Amniotic stem cell (primary cell): ENCODE measurements around the gene DLGAP4.
"Not testable (repeated sequence)": the region's sequence is repeated elsewhere in the genome, so short reads cannot be mapped to it uniquely, and the experiment has no call there.

Experiments
- DNase-seq: peaks from one replicate; lab custom pipeline; 2025; lab: John Stamatoyannopoulos, UW

Gene DLGAP4

DNA sequence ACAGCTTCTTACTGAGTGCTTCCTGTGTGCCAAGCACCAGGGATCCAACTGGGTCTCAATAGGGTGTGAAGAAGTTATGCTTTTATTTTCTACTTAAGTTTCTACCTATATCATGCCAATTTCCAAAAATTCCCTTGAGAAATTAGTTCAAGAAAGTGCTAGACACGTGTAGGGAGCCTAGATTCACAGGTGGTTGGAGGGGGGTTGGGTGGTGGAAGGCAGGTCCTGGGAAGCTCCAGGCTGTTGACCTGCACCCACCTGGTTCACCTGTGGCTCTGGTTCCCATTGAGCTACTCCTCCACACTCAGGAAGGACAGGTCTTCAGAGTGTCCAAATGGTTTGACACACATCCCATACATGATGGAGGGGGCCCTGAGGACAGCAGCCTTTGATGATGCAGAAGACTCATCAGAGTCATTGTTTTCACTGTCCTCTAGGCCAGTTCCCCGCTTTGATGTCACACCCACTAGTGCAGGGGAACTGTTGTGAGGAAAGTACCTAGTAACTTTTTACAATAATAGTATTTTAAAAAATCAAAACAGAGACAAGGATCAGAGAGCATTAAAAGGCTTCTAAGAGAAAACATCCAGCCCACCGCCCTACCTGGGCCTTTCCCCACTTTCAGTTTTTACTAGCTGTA lies 195.3 kb downstream of the DLGAP4 start:
- no peak for DNase-seq

DNA sequence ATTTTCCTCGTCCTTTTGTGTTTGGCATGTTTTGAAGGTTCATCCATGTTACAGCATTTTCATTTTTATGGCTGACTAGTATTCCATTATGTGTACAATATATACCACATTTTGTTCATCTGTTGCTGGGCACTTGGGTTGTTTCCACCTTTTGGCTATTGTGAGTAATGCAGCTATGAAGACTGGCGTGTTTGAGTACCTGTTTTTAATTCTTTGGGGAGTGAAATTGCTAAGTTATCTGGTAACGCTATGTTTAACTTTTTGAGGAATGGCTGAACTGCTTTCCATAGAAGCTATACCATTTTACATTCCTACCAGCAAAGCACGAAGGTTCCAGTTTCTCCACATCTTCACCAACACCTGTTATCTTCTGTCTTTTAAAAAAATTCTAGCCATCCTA lies 198.2 kb downstream of the DLGAP4 start:
- DNase-seq = no peak

DNA sequence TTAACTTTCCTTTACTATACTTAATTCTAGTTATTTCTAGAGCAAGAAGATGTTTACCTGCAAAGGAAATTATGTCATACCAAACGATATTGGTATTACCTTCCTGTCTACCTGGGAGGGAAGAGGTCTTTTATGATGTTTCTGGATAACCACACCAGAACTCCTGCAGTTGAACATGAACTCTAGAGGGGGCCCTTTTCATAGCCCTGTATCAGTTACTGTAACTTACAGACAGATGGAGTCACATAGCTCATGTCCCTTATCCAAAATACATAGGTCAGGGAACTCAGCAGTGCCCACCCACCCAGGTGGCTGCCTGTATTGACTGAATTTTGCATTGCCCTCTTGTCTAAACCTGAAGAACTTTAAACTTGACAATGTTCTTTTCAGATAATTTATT lies 200.1 kb downstream of the DLGAP4 start:
- DNase-seq = no peak

DNA sequence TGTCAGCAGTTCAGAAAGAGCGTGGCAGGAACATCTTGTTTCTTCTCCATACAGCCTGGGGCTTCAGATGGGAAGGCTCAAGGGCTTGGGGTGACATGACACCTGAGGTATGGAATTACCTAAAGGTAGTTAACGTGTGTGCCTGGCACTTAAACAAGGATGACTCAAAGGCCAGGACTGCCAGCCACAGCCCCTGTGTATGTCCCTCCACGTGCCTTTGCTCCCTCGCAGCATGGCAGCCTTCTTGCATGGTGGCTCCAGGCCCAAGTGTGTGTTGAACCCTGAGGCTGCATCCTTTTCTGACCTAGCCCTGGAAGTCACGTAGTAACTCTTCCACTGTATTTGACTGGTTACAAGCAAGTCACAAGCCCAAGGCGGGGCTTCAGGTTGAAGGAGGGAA lies 201.6 kb downstream of the DLGAP4 start:
- DNase-seq = no peak

DNA sequence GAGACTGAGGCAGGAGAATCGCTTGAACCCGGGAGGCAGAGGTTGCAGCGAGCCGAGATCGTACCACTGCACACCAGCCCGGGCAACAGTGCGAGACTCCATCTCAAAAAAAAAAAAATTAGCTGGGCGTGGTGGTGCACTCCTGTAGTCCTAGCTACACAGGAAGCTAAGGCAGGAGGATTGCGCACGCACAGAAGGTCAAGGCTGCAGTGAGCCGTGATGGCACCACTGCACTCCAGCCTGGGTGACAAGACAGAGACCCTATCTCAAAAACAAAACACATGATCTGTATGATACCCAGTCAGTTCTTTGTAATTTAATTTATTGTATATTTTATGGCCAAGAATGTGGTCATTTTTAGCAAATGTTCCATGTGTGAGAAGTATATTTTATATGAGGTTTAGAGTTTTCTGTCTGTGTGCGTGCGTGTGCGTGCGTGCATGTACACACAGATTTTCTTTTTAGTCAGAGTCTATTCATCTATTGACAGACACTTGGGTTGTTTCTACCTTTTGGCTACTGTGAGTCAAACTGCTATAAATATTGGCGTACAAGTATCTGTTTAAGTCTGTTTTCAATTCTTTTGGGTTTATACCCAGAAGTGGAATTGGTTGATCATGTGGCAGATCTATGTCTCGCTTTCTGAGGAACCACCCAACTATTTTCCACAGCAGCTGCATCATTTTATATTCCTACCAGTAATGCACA lies 213.0 kb downstream of the DLGAP4 start:
- no peak for DNase-seq

DNA sequence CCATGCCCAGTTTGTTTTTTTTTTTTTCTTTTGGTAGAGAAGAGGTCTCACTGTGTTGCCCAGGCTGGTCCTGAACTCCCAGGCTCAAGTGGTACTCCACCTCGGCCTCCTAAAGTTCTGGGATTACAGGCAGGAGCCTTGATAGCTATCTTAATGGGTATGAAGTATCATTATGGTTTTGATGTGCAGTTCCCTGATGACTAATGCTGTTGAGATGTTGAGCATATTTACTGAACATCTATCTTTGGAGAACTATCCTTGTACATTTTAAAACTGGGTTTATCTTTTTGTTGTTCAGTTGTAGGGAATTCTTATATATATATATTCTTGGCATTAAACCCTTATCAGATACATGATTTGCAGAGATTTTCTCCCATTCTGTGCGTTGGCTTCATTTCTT lies 213.8 kb downstream of the DLGAP4 start:
- DNase-seq = no peak

DNA sequence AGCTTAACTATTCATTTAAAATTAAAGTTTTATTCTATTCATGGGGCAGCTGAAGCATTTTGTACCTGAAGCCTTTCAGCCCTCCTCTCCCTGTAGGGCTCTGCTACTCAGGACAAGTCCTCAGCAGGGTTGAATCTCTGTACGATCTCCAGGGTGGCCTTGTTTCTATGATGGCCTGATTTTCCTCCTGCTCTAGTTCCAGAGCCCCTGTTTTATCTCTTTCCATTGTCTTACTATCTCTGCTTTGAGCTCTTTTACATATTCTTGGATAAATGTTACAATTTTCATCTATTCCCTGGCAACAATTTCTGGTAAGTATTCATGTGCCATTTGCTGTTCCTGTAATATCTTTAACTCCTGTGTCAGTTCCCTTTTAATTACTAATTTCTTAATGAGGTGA lies 215.4 kb downstream of the DLGAP4 start:
- DNase-seq = no peak

DNA sequence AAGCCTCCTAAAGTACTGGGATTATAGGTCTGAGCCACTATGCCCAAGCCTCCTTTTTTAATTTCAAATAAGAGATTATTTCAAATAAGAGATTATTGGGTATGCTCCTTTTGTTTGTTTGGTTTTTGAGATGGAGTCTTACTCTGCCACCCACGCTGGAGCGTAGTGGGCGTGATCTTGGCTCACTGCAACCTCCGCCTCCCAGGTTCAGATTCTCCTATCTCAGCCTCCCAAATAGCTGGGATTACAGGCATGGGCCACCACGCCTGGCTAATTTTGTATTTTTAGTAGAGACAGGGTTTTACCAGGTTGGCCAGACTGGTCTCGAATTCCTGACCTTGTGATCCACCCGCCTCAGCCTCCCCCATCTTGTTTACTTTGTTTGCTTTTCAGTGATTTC lies 216.3 kb downstream of the DLGAP4 start:
- not testable (repeated sequence) for DNase-seq

DNA sequence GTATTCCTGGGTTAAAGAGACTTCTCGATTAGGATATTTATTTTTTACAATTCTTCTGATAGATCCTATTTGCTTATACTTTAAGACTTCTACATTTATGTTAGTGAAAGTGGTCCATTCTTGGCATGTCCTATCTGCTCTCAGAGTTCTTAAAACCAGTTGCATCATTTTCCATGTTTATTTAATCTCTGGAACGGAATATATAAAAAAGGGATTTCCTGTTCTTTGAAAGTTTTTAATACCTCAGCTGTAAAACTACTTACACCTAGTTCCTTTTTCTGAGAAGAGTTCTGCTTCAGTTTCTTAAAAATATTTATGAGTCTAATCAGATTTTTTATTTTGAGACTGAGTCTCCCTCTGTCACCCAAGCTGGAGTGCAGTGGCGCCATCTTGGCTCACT lies 217.2 kb downstream of the DLGAP4 start:
- DNase-seq = no peak

DNA sequence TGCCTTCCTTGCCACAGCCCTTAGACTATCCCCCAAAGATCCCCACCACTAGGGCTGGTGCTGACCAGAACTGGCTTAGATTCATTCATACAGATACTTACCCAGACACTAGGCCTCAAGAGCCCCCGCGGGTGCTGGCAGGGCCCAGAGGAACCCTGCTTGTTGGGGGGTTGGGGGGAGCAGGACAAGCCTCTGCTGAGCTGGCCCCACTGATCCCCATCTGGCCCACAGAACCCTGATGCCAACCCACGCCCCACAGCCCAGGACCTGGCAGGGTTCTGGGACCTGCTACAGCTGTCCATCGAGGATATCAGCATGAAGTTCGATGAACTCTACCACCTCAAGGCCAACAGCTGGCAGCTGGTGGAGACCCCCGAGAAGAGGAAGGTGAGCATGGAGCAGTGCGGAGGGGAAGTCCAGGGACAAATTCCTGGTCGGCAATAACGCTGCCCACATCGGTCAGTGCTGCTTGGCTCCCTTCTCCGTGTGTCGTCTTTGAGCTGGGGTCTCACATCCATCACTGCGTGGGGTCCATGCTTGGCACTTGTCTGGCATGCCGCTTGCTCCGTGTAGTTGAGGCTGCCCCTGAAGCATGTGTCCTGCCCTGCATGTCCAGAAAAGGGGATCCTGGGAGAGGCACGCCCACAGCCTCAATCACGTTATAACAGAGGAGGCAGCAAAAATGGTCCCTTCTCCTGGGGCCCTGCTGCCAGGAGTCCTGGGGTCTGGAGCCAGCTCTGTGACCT lies 219.7 kb downstream of the DLGAP4 start:
- no peak for DNase-seq

DNA sequence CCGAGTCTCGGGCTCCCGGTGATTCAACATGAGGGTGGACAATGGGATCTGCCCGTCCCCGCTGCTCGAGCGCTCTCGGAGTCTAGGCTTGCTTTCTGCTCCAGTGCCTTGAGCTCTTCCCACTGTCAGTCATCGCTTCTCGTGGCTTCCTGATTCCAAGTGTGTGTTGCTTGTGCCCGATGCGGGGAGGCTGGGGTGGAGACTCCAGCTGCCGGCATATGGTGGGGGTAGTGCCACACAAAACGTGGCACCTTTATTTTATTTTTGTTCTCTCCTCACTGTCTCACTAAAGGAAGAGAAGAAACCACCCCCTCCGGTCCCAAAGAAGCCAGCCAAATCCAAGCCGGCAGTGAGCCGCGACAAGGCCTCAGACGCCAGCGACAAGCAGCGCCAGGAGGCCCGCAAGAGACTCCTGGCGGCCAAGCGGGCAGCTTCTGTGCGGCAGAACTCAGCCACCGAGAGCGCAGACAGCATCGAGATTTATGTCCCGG lies 220.4 kb downstream of the DLGAP4 start:
- no peak for DNase-seq

DNA sequence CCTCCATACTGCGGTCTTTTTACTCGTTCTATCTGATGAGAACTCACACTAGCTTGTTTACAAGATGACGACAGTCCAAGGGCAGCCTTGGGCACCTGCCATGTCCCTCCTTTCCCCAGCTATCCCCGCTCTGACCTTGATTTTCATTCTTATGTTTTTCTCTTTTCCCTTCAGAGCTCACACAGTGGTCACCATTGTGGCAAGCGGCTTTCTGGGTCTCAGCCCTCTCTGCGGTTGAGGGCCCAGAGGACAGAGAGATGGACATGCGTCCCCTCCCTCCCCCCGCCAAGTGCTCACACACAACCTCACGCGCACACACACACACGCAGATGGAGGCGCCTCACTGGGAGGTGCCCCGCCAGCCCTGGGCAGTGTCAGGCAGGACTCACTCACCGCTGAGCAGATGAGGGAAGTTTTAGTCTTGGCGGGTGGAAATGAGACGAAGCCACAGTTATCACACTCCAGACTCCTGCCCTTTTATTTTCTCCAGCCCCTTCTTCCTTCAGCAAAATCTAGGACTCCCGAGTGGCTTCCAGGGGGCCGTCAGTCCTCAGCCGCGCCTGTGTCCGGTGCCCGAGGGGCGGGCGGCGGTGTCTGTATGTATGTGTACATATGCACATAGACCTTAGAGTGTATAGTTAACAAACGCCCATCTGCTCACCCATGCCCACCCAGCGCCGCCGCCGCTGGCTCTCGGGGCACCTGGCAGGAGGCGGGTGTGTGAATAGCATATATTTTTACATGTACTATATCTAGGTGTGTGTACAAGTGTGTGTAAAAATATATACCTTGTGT lies 221.4 kb downstream of the DLGAP4 start:
- DNase-seq = no peak

DNA sequence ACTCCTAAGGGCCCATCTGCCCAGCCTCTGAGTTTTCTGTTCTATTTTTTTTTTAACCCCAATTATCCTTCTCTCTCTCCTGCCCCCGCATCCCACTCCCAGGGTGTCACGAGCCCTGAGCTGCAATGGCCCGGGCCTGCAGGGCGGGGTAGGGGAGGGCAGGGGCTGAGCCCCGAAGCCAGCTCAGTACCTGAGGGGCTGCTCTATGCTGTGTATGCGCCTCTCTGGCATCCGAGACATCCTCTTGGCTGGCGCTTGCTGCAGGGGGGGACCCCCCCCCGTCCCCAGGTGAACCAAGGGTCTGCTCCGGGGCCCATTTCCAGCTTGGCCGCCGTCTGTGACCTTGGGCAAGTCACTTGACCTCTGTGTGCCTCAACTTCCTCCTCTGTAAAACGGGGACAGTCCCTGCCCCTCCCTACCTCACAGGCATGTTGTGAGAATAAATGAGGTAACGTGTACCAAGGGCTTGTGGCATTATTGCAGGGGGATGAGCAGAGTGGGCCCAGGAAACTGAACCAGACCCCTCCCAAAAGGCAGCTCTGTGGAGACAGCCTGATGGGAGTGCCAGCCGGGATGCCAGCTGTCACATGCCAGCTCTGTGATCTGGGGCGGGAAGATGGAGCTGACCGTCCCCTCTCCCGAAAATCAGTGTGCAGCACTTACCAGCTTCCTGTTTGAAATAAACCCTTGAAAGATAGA lies 222.2 kb downstream of the DLGAP4 start:
- no peak for DNase-seq

DNA sequence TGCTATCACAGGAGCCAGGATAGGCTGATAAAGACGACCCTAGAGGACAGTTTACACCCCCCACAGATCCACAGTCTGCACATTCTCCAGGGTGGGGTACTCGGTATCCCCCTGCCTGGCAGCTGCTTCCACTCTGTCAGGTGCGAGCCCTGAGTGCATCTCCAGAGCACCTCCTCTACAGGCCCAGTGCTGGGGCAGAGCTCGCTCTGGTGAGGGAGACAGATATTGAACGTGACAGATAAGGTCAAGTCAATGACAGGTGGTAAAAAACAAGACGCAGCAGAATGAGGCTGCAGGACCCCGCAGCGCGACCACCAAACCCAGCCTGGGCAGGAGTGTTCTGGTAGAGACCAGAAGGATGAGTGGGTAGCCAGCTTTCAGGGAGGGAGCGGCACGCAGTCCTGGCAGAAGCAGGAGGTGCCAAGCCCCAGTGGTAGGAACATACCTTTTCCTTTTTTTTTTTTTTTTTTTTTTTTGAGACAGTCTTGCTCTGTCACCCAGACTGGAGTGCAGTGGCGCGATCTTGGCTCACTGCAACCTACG lies 222.8 kb downstream of the DLGAP4 start:
- DNase-seq = no peak

DNA sequence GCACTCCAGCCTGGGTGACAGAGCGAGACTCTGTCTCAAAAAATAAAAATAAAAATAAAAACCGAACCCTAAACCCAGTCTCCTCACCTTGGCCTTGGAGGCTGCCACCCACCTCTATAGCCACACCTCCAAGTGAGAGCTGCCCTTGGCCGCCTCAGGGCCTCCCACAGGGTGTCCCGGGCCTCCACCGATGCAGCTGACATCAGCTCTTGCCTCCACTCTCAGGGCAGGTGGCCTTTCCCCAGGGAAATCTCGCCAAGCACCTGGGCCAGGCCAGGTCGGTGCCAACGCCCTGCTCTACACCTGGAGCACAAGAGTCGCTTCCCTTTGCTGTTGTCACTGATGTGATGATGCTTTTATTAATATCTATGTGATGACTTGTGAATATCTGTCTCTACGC lies 226.2 kb downstream of the DLGAP4 start:
- DNase-seq = no peak

DNA sequence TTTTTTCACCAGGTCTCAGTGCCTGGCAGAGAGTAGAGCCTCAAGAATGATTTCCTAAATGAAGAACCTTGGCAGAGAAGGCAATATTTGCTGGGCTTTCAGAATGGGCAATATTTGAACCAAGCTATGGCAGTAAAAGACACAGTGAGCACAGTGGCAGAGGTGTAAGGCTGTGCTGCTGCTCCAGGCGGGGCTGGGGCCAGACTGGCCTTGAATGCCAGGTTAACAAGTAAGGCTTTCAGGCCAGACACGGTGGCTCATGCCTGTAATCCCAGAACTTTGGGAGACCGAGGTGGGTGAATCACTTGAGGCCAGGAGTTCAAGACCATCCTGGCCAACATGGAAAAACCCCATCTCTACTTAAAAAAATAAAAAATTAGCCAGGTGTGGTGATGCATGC lies 226.7 kb downstream of the DLGAP4 start:
- no peak for DNase-seq

DNA sequence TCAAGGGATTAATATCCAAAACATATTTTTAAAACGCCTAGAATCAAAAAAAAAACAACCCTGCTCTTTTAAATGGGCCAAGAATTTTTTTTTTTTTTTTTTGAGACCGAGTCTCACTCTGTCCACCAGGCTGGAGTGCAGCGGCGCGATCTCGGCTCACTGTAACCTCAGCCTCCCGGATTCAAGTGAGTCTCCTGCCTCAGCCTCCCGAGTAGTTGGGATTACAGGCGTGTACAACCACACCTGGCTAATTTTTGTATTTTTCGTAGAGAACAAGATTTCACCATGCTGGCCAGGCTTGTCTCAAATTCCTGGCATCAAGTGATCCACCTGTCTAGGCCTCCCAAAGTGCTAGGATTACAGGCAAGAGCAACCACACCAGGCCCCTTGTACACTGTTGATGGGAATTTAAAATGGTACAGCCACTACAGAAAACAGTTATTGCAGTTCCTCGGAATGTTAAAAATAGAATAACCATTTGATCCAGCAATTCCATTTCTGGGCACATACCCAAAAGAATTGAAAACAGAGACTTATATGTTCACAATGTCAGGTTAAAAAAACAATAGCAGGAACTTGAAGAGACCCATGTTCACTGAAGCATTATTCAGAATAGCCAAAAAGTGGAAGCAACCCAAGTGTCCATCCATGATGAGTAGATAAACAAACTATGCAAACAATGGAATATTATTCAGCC lies 232.0 kb downstream of the DLGAP4 start:
- no peak for DNase-seq

DNA sequence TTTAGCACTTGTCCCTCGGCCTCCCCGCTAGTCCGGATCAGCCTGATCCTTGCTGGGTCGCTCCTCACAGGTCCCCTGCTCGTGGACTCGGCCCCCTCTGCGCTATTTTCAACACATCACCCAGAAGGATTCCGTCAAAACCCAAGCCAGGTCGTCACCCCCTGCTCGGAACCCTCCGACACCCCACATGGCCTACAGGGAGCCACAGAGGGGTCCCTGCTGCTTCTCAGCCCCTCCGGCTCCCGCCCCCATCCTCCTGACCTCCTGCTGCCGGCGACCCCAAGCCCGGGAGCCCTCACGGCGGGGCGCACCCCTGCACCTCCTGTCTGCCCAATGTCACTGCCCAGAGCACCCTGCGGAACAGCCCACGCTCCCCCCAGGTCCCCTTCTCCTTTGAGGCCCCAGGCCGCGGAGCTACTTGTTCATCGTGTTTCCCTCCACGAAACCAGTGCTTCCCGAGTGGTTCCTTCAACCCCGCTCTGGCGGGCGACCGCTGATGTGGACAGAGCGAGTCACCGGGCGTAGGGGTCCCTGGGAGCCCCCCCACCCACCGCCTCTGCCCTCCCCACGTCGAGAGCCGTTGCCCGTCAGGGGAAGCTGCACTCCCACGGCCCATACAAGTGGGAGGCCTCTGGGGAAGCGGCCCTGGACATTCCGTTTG lies 234.5 kb downstream of the DLGAP4 start:
- no peak for DNase-seq

DNA sequence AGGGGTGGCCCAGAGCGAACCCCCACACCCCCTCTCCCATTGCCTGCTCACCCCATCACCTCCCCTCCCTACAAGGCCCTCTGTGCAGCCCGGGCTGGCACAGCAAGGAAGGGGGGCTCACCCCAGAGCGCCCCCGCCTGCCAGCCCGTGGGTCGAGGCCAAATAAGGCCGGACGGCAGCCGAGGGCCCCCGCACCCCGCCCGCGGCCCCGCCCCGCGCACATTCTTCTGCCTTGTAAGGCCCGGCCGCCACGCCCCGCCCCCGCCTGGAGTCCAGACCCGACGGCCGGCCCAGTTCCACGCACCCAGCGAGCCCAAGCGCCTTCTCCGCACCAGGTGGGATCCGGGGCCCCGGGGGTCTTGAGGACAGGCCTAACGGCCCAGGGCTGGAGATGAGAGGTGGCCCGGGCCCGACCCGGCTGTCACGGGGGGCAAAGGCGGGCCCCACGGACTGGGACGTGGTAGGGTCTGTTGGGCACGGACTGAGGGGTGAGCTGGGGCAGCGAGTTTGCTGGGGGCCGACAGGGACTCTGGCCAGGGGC lies 235.2 kb downstream of the DLGAP4 start, which contains the start of gene MYL9:
MYL9 (plus strand) TSS at position 293 of the 541 bp plus-strand sequence. CDS start 3,366 bp downstream, outside the sequence.
- DNase-seq = peak; percentile 59
